Measurements from ENCODE around the gene SPEN. TPM values are rescaled to one million over a fixed set of nuclear protein-coding genes. Genes with fewer than 3 reads are reported as not detected.

Gene SPEN
- polyA plus RNA-seq (2013) = 52.7 TPM

DNA sequence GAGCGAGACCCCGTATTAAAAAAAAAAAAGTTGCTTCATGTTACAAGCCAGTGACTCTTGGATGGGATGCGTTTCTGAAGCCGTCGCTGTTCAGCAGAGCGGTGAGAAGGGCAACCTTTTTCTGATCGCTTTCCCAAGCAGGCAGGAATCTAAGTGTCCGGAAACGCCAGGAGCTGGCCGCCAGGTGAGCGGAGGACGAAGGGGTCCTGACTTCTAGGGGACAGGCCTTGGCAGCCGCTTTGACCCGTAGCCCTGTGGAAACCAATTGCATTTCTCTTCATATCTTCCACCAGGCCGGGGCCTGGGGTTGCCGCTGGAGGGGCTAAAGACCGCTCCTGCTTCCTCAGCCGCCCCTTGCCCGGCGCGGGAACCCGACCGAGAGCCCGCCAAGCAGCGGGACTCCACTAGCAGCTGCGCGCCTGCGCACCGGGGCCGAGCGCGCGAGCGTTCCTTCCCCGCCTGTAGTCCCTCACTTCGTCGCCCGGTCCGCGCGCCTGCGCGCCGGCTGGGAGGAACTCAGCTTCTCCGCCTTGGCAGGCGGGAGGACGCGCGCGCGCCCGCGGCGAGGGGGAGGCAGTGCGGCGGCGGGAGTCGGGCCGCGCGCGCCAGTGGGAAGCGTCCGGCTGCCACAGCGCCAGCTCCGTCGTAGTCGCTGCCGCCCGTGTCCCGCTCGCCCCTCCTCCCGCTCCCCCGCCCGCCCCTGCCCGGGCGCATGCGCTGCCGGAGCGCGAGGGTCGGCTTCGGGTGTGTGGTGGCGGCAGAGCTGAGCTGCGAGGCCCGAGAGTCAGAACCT is at the start of gene SPEN:
SPEN (plus strand) TSS at position 608 of the 793 bp plus-strand sequence. CDS start 361 bp downstream, outside the sequence.
- under 1% methylated on average over 59 of the region's 86 CpGs for WGBS (ENCODE audit: insufficient coverage)
- Histone ChIP-seq H3K27me3 (replicated peaks in 2 of 5; ENCODE audit: control insufficient read depth in 4 of 5, insufficient read depth in 5 of 5, low read length in 4 of 5) (no peaks in the 10 kb centered on the region), H3K27ac (ENCODE audit: insufficient read depth in 1 of 2, low read depth in 1 of 2, low read length in 2 of 2, poor library complexity in 1 of 2, severe bottlenecking in 2 of 2) (peak within 1 kb of the TSS; percentile 89 to 97), H3K36me3 (ENCODE audit: control insufficient read depth in 4 of 4, insufficient read depth in 4 of 4, low read length in 3 of 4) (no peaks in the 10 kb centered on the region), H3K4me3 (ENCODE audit: control insufficient read depth in 1 of 7, extremely low read depth in 1 of 7, insufficient read depth in 4 of 7, low read depth in 2 of 7, low read length in 6 of 7) (peak within 1 kb of the TSS; percentile 85 to 100 (median 91)), H3K4me1 (ENCODE audit: control extremely low read depth in 1 of 4, control insufficient read depth in 4 of 4, insufficient read depth in 4 of 4, low read length in 3 of 4) (peaks cover 23 to 52% (median 40%) of the 10 kb centered on the region in 4 experiments), H3K9me3 (ENCODE audit: control extremely low read depth in 1 of 5, control insufficient read depth in 4 of 5, insufficient read depth in 2 of 5, low read depth in 1 of 5, low read length in 4 of 5) (no peaks in the 10 kb centered on the region)
- DNase-seq = peak; percentile 98 to 99 (median 99)
- CTCF ChIA-PET = interaction anchor here (0.8 to 1.7 kb wide), 6 partner anchors 9 to 112 kb away, joined by 3 to 15 read pairs (median 6); no protein-coding TSS in a partner anchor
- POLR2A ChIA-PET = interaction anchor here (0.8 to 3.6 kb wide), 5 partner anchors 10 to 80 kb away, joined by 3 to 20 read pairs (median 5); no protein-coding TSS in a partner anchor

- Histone ChIP-seq H3K36me3 (ENCODE audit: control insufficient read depth in 4 of 4, insufficient read depth in 4 of 4, low read length in 3 of 4) (no peaks in the 10 kb centered on the region), H3K9me3 (ENCODE audit: control extremely low read depth in 1 of 5, control insufficient read depth in 4 of 5, insufficient read depth in 2 of 5, low read depth in 1 of 5, low read length in 4 of 5) (no peaks in the 10 kb centered on the region), H3K4me3 (ENCODE audit: control insufficient read depth in 1 of 7, extremely low read depth in 1 of 7, insufficient read depth in 4 of 7, low read depth in 2 of 7, low read length in 6 of 7) (no peak overlapping the region), H3K27ac (ENCODE audit: insufficient read depth in 1 of 2, low read depth in 1 of 2, low read length in 2 of 2, poor library complexity in 1 of 2, severe bottlenecking in 2 of 2) (no peak overlapping the region), H3K4me1 (ENCODE audit: control extremely low read depth in 1 of 4, control insufficient read depth in 4 of 4, insufficient read depth in 4 of 4, low read length in 3 of 4) (peaks cover 0 to 6% (median 2%) of the 10 kb centered on the region in 4 experiments), H3K27me3 (replicated peaks in 2 of 5; ENCODE audit: control insufficient read depth in 4 of 5, insufficient read depth in 5 of 5, low read length in 4 of 5) (peaks cover 0 to 33% (median 7%) of the 10 kb centered on the region in 5 experiments)
- ChIA-PET POLR2A (interaction anchor here (0.6 to 0.8 kb wide), 2 partner anchors 24 to 181 kb away, joined by 3 to 4 read pairs; no protein-coding TSS in a partner anchor), CTCF (interaction anchor here (1.0 to 1.5 kb wide), 2 partner anchors 11 to 205 kb away, joined by 3 to 4 read pairs; partner anchors contain the start of gene SRARP)
- DNase-seq = peak in 1 of 3 donors; percentile 21
- WGBS (ENCODE audit: insufficient coverage) = 88% methylated on average over 7 of the region's 9 CpGs
Measured at GRCh38 chr1:15799004-15799867, 48.3 kb upstream of the SPEN start.

GRCh38 chr1:15799928-15800835 is 47.3 kb upstream of the SPEN start:
- CTCF ChIA-PET = interaction anchor here (1.0 to 1.8 kb wide), 4 partner anchors 9 to 204 kb away, joined by 3 to 5 read pairs (median 4); partner anchors contain the start of gene SRARP
- Histone ChIP-seq H3K36me3 (ENCODE audit: control insufficient read depth in 4 of 4, insufficient read depth in 4 of 4, low read length in 3 of 4) (no peaks in the 10 kb centered on the region), H3K4me3 (ENCODE audit: control insufficient read depth in 1 of 7, extremely low read depth in 1 of 7, insufficient read depth in 4 of 7, low read depth in 2 of 7, low read length in 6 of 7) (no peak overlapping the region), H3K9me3 (ENCODE audit: control extremely low read depth in 1 of 5, control insufficient read depth in 4 of 5, insufficient read depth in 2 of 5, low read depth in 1 of 5, low read length in 4 of 5) (no peaks in the 10 kb centered on the region), H3K27me3 (replicated peaks in 2 of 5; ENCODE audit: control insufficient read depth in 4 of 5, insufficient read depth in 5 of 5, low read length in 4 of 5) (peaks cover 0 to 33% (median 7%) of the 10 kb centered on the region in 5 experiments), H3K27ac (ENCODE audit: insufficient read depth in 1 of 2, low read depth in 1 of 2, low read length in 2 of 2, poor library complexity in 1 of 2, severe bottlenecking in 2 of 2) (no peak overlapping the region), H3K4me1 (ENCODE audit: control extremely low read depth in 1 of 4, control insufficient read depth in 4 of 4, insufficient read depth in 4 of 4, low read length in 3 of 4) (peaks cover 0 to 6% (median 2%) of the 10 kb centered on the region in 4 experiments)
- POLR2A ChIA-PET = interaction anchor here (0.6 to 0.8 kb wide), 2 partner anchors 25 to 180 kb away, joined by 3 to 4 read pairs; no protein-coding TSS in a partner anchor
- DNase-seq = no peak
- 74% methylated on average over 17 of the region's 22 CpGs for WGBS (ENCODE audit: insufficient coverage)

DNA sequence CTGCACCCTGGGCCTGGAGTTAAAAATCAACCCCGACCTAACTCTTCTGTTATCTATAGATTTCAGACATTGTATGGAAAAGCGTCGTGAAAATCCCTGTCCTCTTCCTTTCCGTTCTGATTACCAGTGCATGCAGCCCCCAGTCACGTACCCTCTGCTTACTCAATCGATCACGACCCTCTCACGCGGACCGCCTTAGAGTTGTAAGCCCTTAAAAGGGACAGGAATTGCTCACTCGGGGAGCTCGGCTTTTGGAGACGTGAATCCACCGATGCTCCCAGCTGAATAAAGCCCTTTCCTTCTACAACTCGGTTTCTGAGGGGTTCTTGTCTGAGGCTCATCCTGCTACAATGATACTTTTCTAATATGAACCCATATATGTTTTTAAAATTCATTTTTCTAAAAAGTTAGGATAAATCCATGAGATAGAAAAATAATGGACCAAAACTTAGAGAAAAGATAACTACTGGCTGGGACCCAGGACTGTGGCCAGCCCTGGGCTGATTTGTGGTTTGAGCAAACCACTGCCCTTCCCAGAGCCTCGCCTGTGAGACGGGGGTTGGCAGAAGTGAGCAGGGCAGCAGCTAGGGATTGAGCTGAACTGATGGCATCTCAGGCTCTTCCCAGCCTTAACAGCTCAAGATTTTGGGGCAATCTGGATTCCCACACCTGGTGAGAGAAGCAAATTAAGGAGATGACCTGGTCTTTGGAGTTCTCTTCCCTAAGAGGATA is 45.1 kb upstream of the SPEN start:
- peaks cover 0 to 33% (median 7%) of the 10 kb centered on the region in 5 experiments for H3K27me3 ChIP-seq (replicated peaks in 2 of 5; ENCODE audit: control insufficient read depth in 4 of 5, insufficient read depth in 5 of 5, low read length in 4 of 5)
- no peak overlapping the region for H3K4me3 ChIP-seq (ENCODE audit: control insufficient read depth in 1 of 7, extremely low read depth in 1 of 7, insufficient read depth in 4 of 7, low read depth in 2 of 7, low read length in 6 of 7)
- peaks cover 0 to 6% (median 2%) of the 10 kb centered on the region in 4 experiments for H3K4me1 ChIP-seq (ENCODE audit: control extremely low read depth in 1 of 4, control insufficient read depth in 4 of 4, insufficient read depth in 4 of 4, low read length in 3 of 4)
- no peaks in the 10 kb centered on the region for H3K36me3 ChIP-seq (ENCODE audit: control insufficient read depth in 4 of 4, insufficient read depth in 4 of 4, low read length in 3 of 4)
- DNase-seq = peak; percentile 30 to 52 (median 44)
- no peaks in the 10 kb centered on the region for H3K9me3 ChIP-seq (ENCODE audit: control extremely low read depth in 1 of 5, control insufficient read depth in 4 of 5, insufficient read depth in 2 of 5, low read depth in 1 of 5, low read length in 4 of 5)
- POLR2A ChIA-PET = no interaction called here
- H3K27ac ChIP-seq (ENCODE audit: insufficient read depth in 1 of 2, low read depth in 1 of 2, low read length in 2 of 2, poor library complexity in 1 of 2, severe bottlenecking in 2 of 2) = no peak overlapping the region
- CTCF ChIA-PET = interaction anchor here (0.6 to 1.9 kb wide), 10 partner anchors 8 to 205 kb away, joined by 3 to 9 read pairs (median 4); partner anchors contain the start of gene SRARP
- 73% methylated on average over 12 of the region's 17 CpGs for WGBS (ENCODE audit: insufficient coverage)

DNA sequence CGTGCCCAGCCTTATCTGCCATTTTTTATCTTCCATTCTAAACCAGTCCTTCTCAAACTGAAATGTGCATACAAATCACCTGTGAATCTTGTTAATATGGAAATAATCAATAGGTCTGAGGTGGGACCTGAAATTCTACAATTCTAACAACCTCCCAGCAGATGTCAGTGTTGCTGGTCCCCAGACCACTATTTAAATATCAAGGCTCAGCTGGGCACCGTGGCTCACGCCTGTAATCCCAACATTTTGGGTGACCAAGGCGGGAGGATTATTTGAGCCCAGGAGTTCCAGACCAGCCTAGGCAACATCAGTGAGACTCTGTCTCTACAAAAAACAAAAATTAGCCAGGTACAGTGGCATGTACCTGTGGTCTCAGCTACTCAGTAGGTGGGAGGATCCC is 44.1 kb upstream of the SPEN start:
- Histone ChIP-seq H3K27ac (ENCODE audit: insufficient read depth in 1 of 2, low read depth in 1 of 2, low read length in 2 of 2, poor library complexity in 1 of 2, severe bottlenecking in 2 of 2) (no peak overlapping the region), H3K4me1 (ENCODE audit: control extremely low read depth in 1 of 4, control insufficient read depth in 4 of 4, insufficient read depth in 4 of 4, low read length in 3 of 4) (peaks cover 0 to 6% (median 2%) of the 10 kb centered on the region in 4 experiments), H3K4me3 (ENCODE audit: control insufficient read depth in 1 of 7, extremely low read depth in 1 of 7, insufficient read depth in 4 of 7, low read depth in 2 of 7, low read length in 6 of 7) (no peak overlapping the region), H3K27me3 (replicated peaks in 2 of 5; ENCODE audit: control insufficient read depth in 4 of 5, insufficient read depth in 5 of 5, low read length in 4 of 5) (peaks cover 0 to 33% (median 5%) of the 10 kb centered on the region in 5 experiments), H3K36me3 (ENCODE audit: control insufficient read depth in 4 of 4, insufficient read depth in 4 of 4, low read length in 3 of 4) (no peaks in the 10 kb centered on the region), H3K9me3 (ENCODE audit: control extremely low read depth in 1 of 5, control insufficient read depth in 4 of 5, insufficient read depth in 2 of 5, low read depth in 1 of 5, low read length in 4 of 5) (no peaks in the 10 kb centered on the region)
- ChIA-PET CTCF (interaction anchor here (0.8 to 1.9 kb wide), 8 partner anchors 8 to 204 kb away, joined by 3 to 9 read pairs (median 4); no protein-coding TSS in a partner anchor), POLR2A (no interaction called here)
- 28% methylated on average over 3 of the region's 4 CpGs for WGBS (ENCODE audit: insufficient coverage)
- peak; percentile 47 to 60 (median 48) for DNase-seq
